ENCODE data around the gene VCPKMT. TPM values are rescaled to one million over a fixed set of nuclear protein-coding genes. Genes with fewer than 3 reads are reported as not detected.

VCPKMT gene
- total and polyA plus RNA-seq, 3 donors from 2014 or later = 8.5 to 14.5 (median 10.2) TPM

DNA sequence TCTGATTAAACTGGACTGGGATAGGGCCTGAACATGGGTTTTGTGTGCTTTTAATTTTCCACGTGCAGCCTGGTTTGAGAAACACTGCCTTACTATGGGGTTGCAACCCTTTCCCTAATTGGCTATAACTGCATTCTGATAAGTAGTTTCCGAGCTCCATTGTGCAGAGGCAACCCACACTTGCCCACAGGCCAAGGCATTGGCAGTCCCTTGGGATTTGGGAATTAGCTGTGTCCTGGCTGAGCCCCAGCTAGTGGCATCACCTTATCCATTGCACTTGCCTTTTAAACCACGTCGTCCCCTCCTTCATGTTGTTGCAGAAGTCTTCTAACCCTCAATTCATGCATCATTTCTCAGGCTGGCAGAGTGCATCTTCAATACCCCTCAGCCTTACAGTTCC is 10.2 kb downstream of the VCPKMT start:
- H3K9me3 ChIP-seq = no peaks in the 10 kb centered on the region
- no peak overlapping the region for H3K4me3 ChIP-seq
- H3K4me1 ChIP-seq = no peaks in the 10 kb centered on the region
- no peaks in the 10 kb centered on the region for H3K36me3 ChIP-seq (ENCODE audit: low read depth, missing control alignments)
- H3K27me3 ChIP-seq = no peaks in the 10 kb centered on the region
- no peak for TF ChIP-seq POLR2A (IDR thresholded peaks at IDR 0.05)
- TF ChIP-seq, protein P1, sequence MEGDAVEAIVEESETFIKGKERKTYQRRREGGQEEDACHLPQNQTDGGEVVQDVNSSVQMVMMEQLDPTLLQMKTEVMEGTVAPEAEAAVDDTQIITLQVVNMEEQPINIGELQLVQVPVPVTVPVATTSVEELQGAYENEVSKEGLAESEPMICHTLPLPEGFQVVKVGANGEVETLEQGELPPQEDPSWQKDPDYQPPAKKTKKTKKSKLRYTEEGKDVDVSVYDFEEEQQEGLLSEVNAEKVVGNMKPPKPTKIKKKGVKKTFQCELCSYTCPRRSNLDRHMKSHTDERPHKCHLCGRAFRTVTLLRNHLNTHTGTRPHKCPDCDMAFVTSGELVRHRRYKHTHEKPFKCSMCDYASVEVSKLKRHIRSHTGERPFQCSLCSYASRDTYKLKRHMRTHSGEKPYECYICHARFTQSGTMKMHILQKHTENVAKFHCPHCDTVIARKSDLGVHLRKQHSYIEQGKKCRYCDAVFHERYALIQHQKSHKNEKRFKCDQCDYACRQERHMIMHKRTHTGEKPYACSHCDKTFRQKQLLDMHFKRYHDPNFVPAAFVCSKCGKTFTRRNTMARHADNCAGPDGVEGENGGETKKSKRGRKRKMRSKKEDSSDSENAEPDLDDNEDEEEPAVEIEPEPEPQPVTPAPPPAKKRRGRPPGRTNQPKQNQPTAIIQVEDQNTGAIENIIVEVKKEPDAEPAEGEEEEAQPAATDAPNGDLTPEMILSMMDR (IDR thresholded peaks at IDR 0.05) = no peak
- intact Hi-C loops (cut with DNase I; ENCODE audit: low total_unique reads) = loop anchor here (5.0 kb wide), 1 partner anchor 239 kb away; no protein-coding TSS in a partner anchor
- H3K27ac ChIP-seq = no peak overlapping the region
- no peak for DNase-seq
- WGBS, 2 donors = 75 to 88% methylated on average over 4 of the region's 4 CpGs

DNA sequence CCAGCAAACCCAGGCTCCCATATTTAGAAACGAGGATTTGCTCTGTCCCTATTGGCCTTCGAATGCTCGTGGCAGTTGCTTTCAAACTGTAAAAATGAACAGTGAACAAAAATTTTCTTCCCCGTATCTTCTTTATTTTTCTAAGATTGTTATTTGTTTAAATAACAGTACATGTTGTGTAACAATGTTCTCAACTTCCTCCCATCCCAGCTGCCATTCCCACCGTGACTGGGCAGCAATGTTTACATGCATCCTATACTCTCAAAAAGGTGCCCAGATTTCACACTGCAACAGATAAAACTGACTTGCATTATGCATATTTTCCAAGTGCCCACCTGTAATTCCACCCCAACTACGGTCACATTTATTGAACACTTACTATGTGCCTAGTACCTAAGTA is 12.8 kb downstream of the VCPKMT start:
- H3K36me3 ChIP-seq (ENCODE audit: low read depth, missing control alignments) = no peaks in the 10 kb centered on the region
- H3K27me3 ChIP-seq = no peaks in the 10 kb centered on the region
- WGBS, 2 donors = 86 to 91% methylated on average over 6 of the region's 6 CpGs
- intact Hi-C loops (cut with DNase I; ENCODE audit: low total_unique reads) = no loop called here
- no peak overlapping the region for H3K4me3 ChIP-seq
- TF ChIP-seq, protein P1 (IDR thresholded peaks at IDR 0.05) = no peak
- TF ChIP-seq POLR2A (IDR thresholded peaks at IDR 0.05) = no peak
- no peak for DNase-seq
- no peaks in the 10 kb centered on the region for H3K9me3 ChIP-seq
- H3K4me1 ChIP-seq = no peaks in the 10 kb centered on the region
- H3K27ac ChIP-seq = no peak overlapping the region

DNA sequence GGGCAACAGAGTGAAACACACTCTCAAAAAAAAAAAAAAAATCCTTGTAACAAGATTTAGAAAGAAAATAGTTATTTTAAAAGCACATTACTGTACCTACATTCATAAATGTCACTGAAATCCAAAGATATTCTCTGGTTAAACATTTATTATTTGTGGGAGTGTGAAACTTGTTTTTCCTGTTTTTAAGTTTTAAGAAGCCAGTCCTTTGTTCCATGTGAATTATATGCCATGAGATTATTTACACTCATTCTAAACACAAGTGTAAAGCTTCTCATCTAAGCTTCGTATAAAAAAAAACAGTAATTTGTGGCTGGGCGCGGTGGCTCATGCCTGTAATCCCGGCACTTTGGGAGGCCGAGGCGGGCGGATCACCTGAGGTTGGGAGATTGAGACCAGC is 15.0 kb downstream of the VCPKMT start:
- TF ChIP-seq, protein P1 (IDR thresholded peaks at IDR 0.05) = no peak
- no peak for TF ChIP-seq POLR2A (IDR thresholded peaks at IDR 0.05)
- Histone ChIP-seq H3K4me3 (no peak overlapping the region), H3K27ac (no peak overlapping the region), H3K36me3 (ENCODE audit: low read depth, missing control alignments) (no peaks in the 10 kb centered on the region), H3K9me3 (no peaks in the 10 kb centered on the region), H3K4me1 (no peaks in the 10 kb centered on the region), H3K27me3 (no peaks in the 10 kb centered on the region)
- WGBS, 2 donors = 97 to 98% methylated on average over 7 of the region's 7 CpGs
- no peak for DNase-seq
- intact Hi-C loops (cut with DNase I; ENCODE audit: low total_unique reads) = no loop called here

DNA sequence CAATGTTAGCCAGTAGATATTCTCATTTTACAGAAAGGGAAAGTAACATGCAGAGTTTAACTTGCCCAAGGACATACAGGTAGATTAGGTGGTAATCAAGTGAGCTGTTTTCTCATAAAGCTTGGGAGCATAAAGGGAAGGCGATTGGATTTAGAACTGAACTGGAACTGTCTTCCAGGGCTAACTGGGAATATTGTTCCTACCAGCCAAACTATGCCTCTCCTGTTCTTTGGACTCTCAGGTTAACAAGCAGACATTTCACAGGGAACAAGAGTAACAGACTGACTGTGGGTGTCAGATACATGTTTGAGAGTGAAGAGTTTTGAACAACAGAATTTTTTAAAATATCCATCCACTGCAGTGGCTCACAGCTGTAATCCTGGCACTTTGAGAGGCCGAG is 15.6 kb downstream of the VCPKMT start:
- Histone ChIP-seq H3K27me3 (no peaks in the 10 kb centered on the region), H3K4me3 (no peak overlapping the region), H3K9me3 (no peaks in the 10 kb centered on the region), H3K4me1 (no peaks in the 10 kb centered on the region), H3K27ac (no peak overlapping the region), H3K36me3 (ENCODE audit: low read depth, missing control alignments) (no peaks in the 10 kb centered on the region)
- DNase-seq = no peak
- 85 to 96% methylated on average over 2 of the region's 2 CpGs for WGBS, 2 donors
- TF ChIP-seq POLR2A (IDR thresholded peaks at IDR 0.05) = no peak
- TF ChIP-seq, protein P1 (IDR thresholded peaks at IDR 0.05) = no peak
- intact Hi-C loops (cut with DNase I; ENCODE audit: low total_unique reads) = no loop called here

DNA sequence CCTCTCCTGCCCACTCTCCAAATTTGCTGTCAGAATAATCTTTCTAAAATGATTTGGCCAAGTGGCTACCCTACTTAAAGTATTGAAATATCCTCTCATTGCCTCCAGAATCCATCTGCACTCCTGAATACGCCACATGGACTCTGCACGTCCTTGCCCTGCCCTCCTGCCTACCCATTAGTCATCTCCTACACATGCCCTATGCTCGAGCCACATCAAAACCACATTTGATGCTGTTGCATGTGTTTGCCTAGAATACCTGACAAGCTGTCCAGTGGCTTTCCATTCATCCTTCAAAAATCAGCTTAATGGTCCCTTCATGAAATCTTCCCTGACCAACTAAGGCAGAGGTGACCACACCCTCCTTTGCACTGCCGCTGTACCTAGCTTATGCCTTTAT is 17.0 kb downstream of the VCPKMT start:
- TF ChIP-seq, protein P1 (IDR thresholded peaks at IDR 0.05) = no peak
- no peak for TF ChIP-seq POLR2A (IDR thresholded peaks at IDR 0.05)
- Histone ChIP-seq H3K4me1 (no peaks in the 10 kb centered on the region), H3K36me3 (ENCODE audit: low read depth, missing control alignments) (no peaks in the 10 kb centered on the region), H3K9me3 (no peaks in the 10 kb centered on the region), H3K4me3 (no peak overlapping the region), H3K27ac (no peak overlapping the region), H3K27me3 (no peaks in the 10 kb centered on the region)
- WGBS, 2 donors = 91 to 93% methylated on average over 4 of the region's 4 CpGs
- DNase-seq = no peak
- intact Hi-C loops (cut with DNase I; ENCODE audit: low total_unique reads) = no loop called here
